NCI-H510A treated with DMSO at 0.1 percent for 48 hours (cell line): Measurements from ENCODE around the gene LRRC2.
"Not testable (repeated sequence)": the region's sequence is repeated elsewhere in the genome, so short reads cannot be mapped to it uniquely, and the experiment has no call there.

Source experiments
- DNase-seq: peaks from one replicate; lab custom pipeline; 2025; lab: John Stamatoyannopoulos, UW

Gene LRRC2

GRCh38 chr3:46580675-46581074 is 14.6 kb upstream of the LRRC2 start:
- DNase-seq: no peak

GRCh38 chr3:46579756-46580286 is 13.7 kb upstream of the LRRC2 start:
- no peak for DNase-seq

GRCh38 chr3:46578973-46579755 is 13.1 kb upstream of the LRRC2 start:
- no peak for DNase-seq

- not testable (repeated sequence) for DNase-seq
Observed at GRCh38 chr3:46577580-46578249, 11.6 kb upstream of the LRRC2 start.

- DNase-seq: no peak
Observed at GRCh38 chr3:46576879-46577278, 10.8 kb upstream of the LRRC2 start.

- DNase-seq: no peak
Observed at GRCh38 chr3:46576386-46576785, 10.3 kb upstream of the LRRC2 start.

GRCh38 chr3:46575577-46576222 is 9.6 kb upstream of the LRRC2 start:
- DNase-seq: no peak

- DNase-seq: no peak
Observed at GRCh38 chr3:46574881-46575576, 8.9 kb upstream of the LRRC2 start.

- DNase-seq: no peak
Observed at GRCh38 chr3:46574243-46574646, 8.1 kb upstream of the LRRC2 start.

GRCh38 chr3:46573701-46574100 is 7.6 kb upstream of the LRRC2 start:
- no peak for DNase-seq

- DNase-seq: no peak
Observed at GRCh38 chr3:46571684-46572083, 5.6 kb upstream of the LRRC2 start.

- DNase-seq: no peak
Observed at GRCh38 chr3:46565607-46566039, 479 bp downstream of the LRRC2 start.

- DNase-seq: no peak
Observed at GRCh38 chr3:46565077-46565476, 1.0 kb downstream of the LRRC2 start.

GRCh38 chr3:46564190-46565021 is 1.7 kb downstream of the LRRC2 start:
- DNase-seq: no peak

GRCh38 chr3:46561951-46562350 is 4.2 kb downstream of the LRRC2 start:
- DNase-seq: no peak

- no peak for DNase-seq
Observed at GRCh38 chr3:46561511-46561910, 4.6 kb downstream of the LRRC2 start.

- DNase-seq: no peak
Observed at GRCh38 chr3:46559091-46559704, 6.9 kb downstream of the LRRC2 start.

- DNase-seq: no peak
Observed at GRCh38 chr3:46558184-46559043, 7.7 kb downstream of the LRRC2 start.

- no peak for DNase-seq
Observed at GRCh38 chr3:46557814-46558183, 8.3 kb downstream of the LRRC2 start.

- no peak for DNase-seq
Observed at GRCh38 chr3:46553154-46553553, 12.9 kb downstream of the LRRC2 start.
